ENCODE measurements around the gene CCDC8.

- TF ChIP-seq CTCF (IDR thresholded peaks at IDR 0.05 in 8 of 11, conservative IDR thresholded peaks at IDR 0.05 in 3 of 11) (no peak), POLR2AphosphoS5 (IDR thresholded peaks at IDR 0.05) (no peak), POLR2A (IDR thresholded peaks at IDR 0.05) (no peak)
Measured at GRCh38 chr19:46366620-46367292, 46.6 kb downstream of the CCDC8 start.
